Measurements from ENCODE around the gene HIRA. TPM values are rescaled to one million over a fixed set of nuclear protein-coding genes. Genes with fewer than 3 reads are reported as not detected.

HIRA gene
- total and polyA plus RNA-seq, 9 of the 15 experiments (the other 6 are each of a cell fraction or from before 2014, with no cell fraction given), result 0.96 to 132 (median 58.4) TPM

DNA sequence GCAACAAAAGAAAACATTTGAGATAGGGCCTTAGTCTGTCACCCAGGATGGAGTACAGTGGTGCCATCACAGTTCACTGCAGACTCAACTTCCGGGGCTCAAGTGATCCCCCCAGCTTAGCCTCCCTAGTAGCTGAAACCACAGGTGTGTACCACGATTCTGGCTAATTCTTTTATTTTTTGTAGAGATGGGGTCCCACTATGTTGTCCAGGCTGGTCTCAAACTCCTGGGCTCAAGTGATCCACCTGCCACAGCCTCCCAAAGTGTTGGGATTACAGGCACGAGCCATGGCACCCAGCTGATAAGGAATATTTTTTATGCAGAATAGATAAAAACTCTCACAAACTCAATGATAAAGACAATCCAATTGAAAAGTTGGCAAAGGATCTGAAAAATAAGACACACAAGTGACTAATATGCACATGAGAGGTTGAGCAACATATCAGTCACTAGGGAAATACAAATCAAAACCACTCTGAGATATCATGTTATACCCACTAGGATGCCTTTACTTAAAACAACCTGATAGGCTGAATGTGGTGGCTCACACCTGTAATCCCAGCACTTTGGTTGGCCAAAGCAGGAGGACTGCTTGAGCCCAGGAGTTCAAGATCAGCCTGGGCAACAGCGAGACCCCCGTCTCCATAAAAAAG is 106.1 kb downstream of the HIRA start (continued):
- TF ChIP-seq ZNF121 (CRISPR knock-in tag; conservative IDR thresholded peaks at IDR 0.05), result peak; percentile 80
- TF ChIP-seq GABPB2 (CRISPR knock-in tag; conservative IDR thresholded peaks at IDR 0.05), result no peak
- no peak for TF ChIP-seq E4F1 (CRISPR knock-in tag; IDR thresholded peaks at IDR 0.05; ENCODE audit: borderline replicate concordance)
- no peak for TF ChIP-seq ILF3 (IDR thresholded peaks at IDR 0.05; ENCODE audit: borderline replicate concordance)
- no peak for TF ChIP-seq SIX5 (IDR thresholded peaks at IDR 0.05; ENCODE audit: borderline replicate concordance in 1 of 2, insufficient read depth in 1 of 2, low read depth in 1 of 2, low read length in 2 of 2)
- no peak for TF ChIP-seq TEAD1 (CRISPR knock-in tag; IDR thresholded peaks at IDR 0.05)
- TF ChIP-seq ZC3H4 (CRISPR knock-in tag; IDR thresholded peaks at IDR 0.05; ENCODE audit: borderline replicate concordance), result no peak
- no peak for TF ChIP-seq ZNF174 (CRISPR knock-in tag; IDR thresholded peaks at IDR 0.05)
- no peak for TF ChIP-seq POU5F1 (IDR thresholded peaks at IDR 0.05; ENCODE audit: borderline replicate concordance, low read depth, low read length, partially characterized antibody)
- no peak for TF ChIP-seq KAT2B (IDR thresholded peaks at IDR 0.05; ENCODE audit: low read depth, low read length)
- TF ChIP-seq NCOA2 (IDR thresholded peaks at IDR 0.05; ENCODE audit: partially characterized antibody in 2 of 2), result no peak
- no peak for TF ChIP-seq PRPF4 (IDR thresholded peaks at IDR 0.05; ENCODE audit: insufficient read depth, low read depth, low read length, poor library complexity, severe bottlenecking)
- 0 out of 2 replicates have a peak, but pooled peaks have one; percentile 53 for TF ChIP-seq FOXP1 (CRISPR knock-in tag; IDR thresholded peaks at IDR 0.05)
